ENCODE data around the gene PYGO2. TPM values are rescaled to one million over a fixed set of nuclear protein-coding genes. Genes with fewer than 3 reads are reported as not detected.
"Not testable (repeated sequence)": the region's sequence is repeated elsewhere in the genome, so short reads cannot be mapped to it uniquely, and the experiment has no call there.

PYGO2 gene
- total RNA-seq, 1 experiment from 2014 or later: 52.6 TPM

- no peak for DNase-seq
- Histone ChIP-seq H3K4me3 (ENCODE audit: insufficient read depth, low read depth, low read length) (no peak overlapping the region), H3K36me3 (replicated peaks; ENCODE audit: control insufficient read depth, insufficient read depth, low read length) (no peaks in the 10 kb centered on the region), H3K27me3 (ENCODE audit: control insufficient read depth, insufficient read depth, low read length) (no peaks in the 10 kb centered on the region)
Measured at GRCh38 chr1:154911691-154912550, 49.7 kb downstream of the PYGO2 start.

- Histone ChIP-seq H3K27me3 (ENCODE audit: control insufficient read depth, insufficient read depth, low read length) (no peaks in the 10 kb centered on the region), H3K4me3 (ENCODE audit: insufficient read depth, low read depth, low read length) (no peak overlapping the region), H3K36me3 (replicated peaks; ENCODE audit: control insufficient read depth, insufficient read depth, low read length) (no peaks in the 10 kb centered on the region)
- no peak for DNase-seq
Measured at GRCh38 chr1:154910851-154911250, 50.7 kb downstream of the PYGO2 start.

- Histone ChIP-seq H3K36me3 (replicated peaks; ENCODE audit: control insufficient read depth, insufficient read depth, low read length) (no peaks in the 10 kb centered on the region), H3K27me3 (ENCODE audit: control insufficient read depth, insufficient read depth, low read length) (no peaks in the 10 kb centered on the region), H3K4me3 (ENCODE audit: insufficient read depth, low read depth, low read length) (no peak overlapping the region)
- DNase-seq: no peak
Measured at GRCh38 chr1:154908937-154909336, 52.6 kb downstream of the PYGO2 start.

GRCh38 chr1:154908129-154908528 lies 53.5 kb downstream of the PYGO2 start:
- H3K36me3 ChIP-seq (replicated peaks; ENCODE audit: control insufficient read depth, insufficient read depth, low read length); H3K4me3 ChIP-seq (ENCODE audit: insufficient read depth, low read depth, low read length); H3K27me3 ChIP-seq (ENCODE audit: control insufficient read depth, insufficient read depth, low read length); DNase-seq: not testable (repeated sequence)

Other genes with a start within 250 kb of the PYGO2 start
- gene KCNN3, start 91.5 kb downstream of the PYGO2 start, total RNA-seq (2014; rRNA removed; shearing (Covaris generic)): 0.18 and 0.62 TPM in 2 replicates
- 7.3 and 9.8 TPM in 2 replicates for gene PMVK, start 25.1 kb downstream of the PYGO2 start, total RNA-seq (2014; rRNA removed; shearing (Covaris generic))
- gene PBXIP1, start 5.7 kb downstream of the PYGO2 start, total RNA-seq (2014; rRNA removed; shearing (Covaris generic)): 43.6 and 48.5 TPM in 2 replicates
- gene SHC1, start 9.0 kb upstream of the PYGO2 start, total RNA-seq (2014; rRNA removed; shearing (Covaris generic)): 298 and 333 TPM in 2 replicates
- 342 and 347 TPM in 2 replicates for gene CKS1B, start 12.9 kb upstream of the PYGO2 start, total RNA-seq (2014; rRNA removed; shearing (Covaris generic))
- 152 and 177 TPM in 2 replicates for gene FLAD1, start 21.6 kb upstream of the PYGO2 start, total RNA-seq (2014; rRNA removed; shearing (Covaris generic))
- gene LENEP, start 31.8 kb upstream of the PYGO2 start, total RNA-seq (2014; rRNA removed; shearing (Covaris generic)): 0.21 and 1.00 TPM in 2 replicates
- 39.2 and 40.6 TPM in 2 replicates for gene ZBTB7B, start 41.0 kb upstream of the PYGO2 start, total RNA-seq (2014; rRNA removed; shearing (Covaris generic))
- gene DCST2, start 72.0 kb upstream of the PYGO2 start, total RNA-seq (2014; rRNA removed; shearing (Covaris generic)): 0.31 and 1.5 TPM in 2 replicates
- gene DCST1, start 72.0 kb upstream of the PYGO2 start, total RNA-seq (2014; rRNA removed; shearing (Covaris generic)): not detected in 2 replicates
- gene ADAM15, start 89.5 kb upstream of the PYGO2 start, total RNA-seq (2014; rRNA removed; shearing (Covaris generic)): 34.9 and 35.0 TPM in 2 replicates
- 59.5 and 59.6 TPM in 2 replicates for gene EFNA4, start 102.0 kb upstream of the PYGO2 start, total RNA-seq (2014; rRNA removed; shearing (Covaris generic))
- gene EFNA3, start 117.1 kb upstream of the PYGO2 start, total RNA-seq (2014; rRNA removed; shearing (Covaris generic)): 17.5 and 24.9 TPM in 2 replicates
- gene EFNA1, start 166.1 kb upstream of the PYGO2 start, total RNA-seq (2014; rRNA removed; shearing (Covaris generic)): 4.9 and 6.4 TPM in 2 replicates
- gene SLC50A1, start 174.1 kb upstream of the PYGO2 start, total RNA-seq (2014; rRNA removed; shearing (Covaris generic)): 73.7 and 79.2 TPM in 2 replicates
- gene DPM3, start 178.7 kb upstream of the PYGO2 start, total RNA-seq (2014; rRNA removed; shearing (Covaris generic)): 119 and 193 TPM in 2 replicates
- gene KRTCAP2, start 211.5 kb upstream of the PYGO2 start, total RNA-seq (2014; rRNA removed; shearing (Covaris generic)): 165 and 204 TPM in 2 replicates
- gene TRIM46, start 212.1 kb upstream of the PYGO2 start, total RNA-seq (2014; rRNA removed; shearing (Covaris generic)): 9.9 and 11.1 TPM in 2 replicates
- 14.9 and 21.5 TPM in 2 replicates for gene THBS3, start 246.1 kb upstream of the PYGO2 start, total RNA-seq (2014; rRNA removed; shearing (Covaris generic))
- gene MTX1, start 246.9 kb upstream of the PYGO2 start, total RNA-seq (2014; rRNA removed; shearing (Covaris generic)): 180 and 221 TPM in 2 replicates